ENCODE data around the gene HMG20A.

The HMG20A gene

GRCh38 chr15:77507911-77508310 lies 87.2 kb downstream of the HMG20A start:
- DNase-seq (ENCODE audit: extremely low read depth, insufficient read length) = no peak
- TF ChIP-seq, protein P1, sequence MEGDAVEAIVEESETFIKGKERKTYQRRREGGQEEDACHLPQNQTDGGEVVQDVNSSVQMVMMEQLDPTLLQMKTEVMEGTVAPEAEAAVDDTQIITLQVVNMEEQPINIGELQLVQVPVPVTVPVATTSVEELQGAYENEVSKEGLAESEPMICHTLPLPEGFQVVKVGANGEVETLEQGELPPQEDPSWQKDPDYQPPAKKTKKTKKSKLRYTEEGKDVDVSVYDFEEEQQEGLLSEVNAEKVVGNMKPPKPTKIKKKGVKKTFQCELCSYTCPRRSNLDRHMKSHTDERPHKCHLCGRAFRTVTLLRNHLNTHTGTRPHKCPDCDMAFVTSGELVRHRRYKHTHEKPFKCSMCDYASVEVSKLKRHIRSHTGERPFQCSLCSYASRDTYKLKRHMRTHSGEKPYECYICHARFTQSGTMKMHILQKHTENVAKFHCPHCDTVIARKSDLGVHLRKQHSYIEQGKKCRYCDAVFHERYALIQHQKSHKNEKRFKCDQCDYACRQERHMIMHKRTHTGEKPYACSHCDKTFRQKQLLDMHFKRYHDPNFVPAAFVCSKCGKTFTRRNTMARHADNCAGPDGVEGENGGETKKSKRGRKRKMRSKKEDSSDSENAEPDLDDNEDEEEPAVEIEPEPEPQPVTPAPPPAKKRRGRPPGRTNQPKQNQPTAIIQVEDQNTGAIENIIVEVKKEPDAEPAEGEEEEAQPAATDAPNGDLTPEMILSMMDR (IDR thresholded peaks at IDR 0.05; ENCODE audit: insufficient read depth, low read length, poor library complexity, severe bottlenecking) = no peak
- Histone ChIP-seq H3K36me3 (ENCODE audit: control insufficient read depth, insufficient read depth, low read length) (no peaks in the 10 kb centered on the region), H3K4me3 (replicated peaks; ENCODE audit: low read depth, low read length) (no peak overlapping the region), H3K27me3 (replicated peaks; ENCODE audit: control insufficient read depth, insufficient read depth, low read length) (no peaks in the 10 kb centered on the region)

DNA sequence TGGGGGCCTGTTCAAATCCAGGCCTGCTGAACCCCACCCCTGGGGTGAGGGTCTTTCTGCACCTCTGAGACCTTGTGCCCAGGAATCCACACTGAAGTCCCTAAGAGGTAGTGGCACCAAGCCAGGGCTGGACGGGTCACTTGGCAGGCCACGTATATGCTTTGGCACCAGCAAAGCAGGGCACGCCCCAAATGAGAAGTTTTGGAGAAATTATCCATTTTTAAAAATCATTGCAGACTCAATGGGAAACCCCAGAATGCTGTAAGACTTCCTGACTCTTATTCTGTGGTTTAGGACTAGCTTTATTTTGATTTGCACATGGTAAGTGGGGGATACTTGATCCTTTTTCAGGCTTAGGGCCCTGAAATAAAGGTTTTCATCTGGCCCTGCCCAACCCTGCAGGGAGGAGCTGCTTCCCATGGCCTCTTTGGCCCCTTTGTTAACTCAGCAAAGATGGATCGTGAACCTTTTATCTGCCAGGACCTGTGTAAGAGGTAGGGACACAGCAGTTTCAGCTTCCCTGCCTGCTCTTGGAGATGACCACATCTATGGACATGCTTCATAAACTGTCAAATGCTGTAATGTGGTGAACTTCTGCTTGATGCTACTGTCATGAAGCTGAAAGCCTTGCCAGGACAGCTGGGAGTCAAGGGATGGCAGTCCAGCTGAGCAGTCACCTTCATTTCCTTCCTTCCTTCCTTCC lies 88.0 kb downstream of the HMG20A start:
- H3K4me3 ChIP-seq (replicated peaks; ENCODE audit: low read depth, low read length) = no peak overlapping the region
- TF ChIP-seq, protein P1 (IDR thresholded peaks at IDR 0.05; ENCODE audit: insufficient read depth, low read length, poor library complexity, severe bottlenecking) = no peak
- DNase-seq (ENCODE audit: extremely low read depth, insufficient read length) = no peak
- H3K27me3 ChIP-seq (replicated peaks; ENCODE audit: control insufficient read depth, insufficient read depth, low read length) = no peaks in the 10 kb centered on the region
- H3K36me3 ChIP-seq (ENCODE audit: control insufficient read depth, insufficient read depth, low read length) = no peaks in the 10 kb centered on the region

DNA sequence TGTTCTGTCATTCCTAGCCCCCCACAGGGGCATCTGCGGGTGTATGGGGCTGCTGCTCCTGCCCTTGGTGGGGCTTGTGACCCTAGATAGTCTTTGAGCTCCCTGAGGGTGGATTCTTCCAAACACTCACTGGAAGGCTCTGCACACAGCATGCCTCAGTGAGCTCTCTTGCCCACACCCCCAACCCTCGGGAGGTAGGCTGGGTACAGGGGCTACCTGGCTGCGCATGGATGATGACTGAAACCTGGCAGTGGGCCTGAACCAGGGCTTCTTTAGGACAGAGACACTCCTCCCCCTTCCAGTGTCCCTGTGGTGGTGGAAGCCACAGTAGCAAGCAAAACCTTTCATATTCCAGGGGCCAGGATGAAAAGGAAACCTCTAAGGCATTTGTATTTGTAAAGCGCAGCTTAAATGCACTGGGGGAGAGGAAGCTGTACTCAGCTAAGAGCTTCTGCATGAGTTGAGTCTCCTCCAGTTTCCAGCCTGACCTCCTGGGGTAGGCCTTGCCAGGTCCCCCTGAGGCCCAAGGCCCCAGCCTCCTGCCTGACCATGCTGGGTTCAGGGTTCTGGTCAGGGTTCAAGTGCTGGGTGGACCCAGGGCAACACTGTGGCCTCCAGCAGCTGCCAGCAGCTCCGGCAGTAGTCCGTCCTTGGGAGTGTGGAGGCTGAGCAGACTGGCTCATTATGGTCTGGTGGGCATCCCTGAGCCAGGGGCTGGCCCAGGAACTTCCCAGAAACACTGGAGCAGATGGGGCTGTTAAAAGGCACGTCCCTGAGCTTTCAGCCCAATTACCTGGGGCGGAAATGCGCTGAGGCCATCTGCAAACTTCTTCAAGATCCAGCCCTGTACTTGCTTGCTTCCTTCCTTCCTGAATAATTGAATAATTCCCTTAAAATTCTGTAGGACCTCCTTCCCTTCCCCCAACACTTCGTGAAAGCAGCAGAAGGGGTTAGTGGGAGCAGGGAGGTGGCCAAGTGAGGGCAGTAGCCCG lies 89.7 kb downstream of the HMG20A start:
- no peak for DNase-seq (ENCODE audit: extremely low read depth, insufficient read length)
- H3K4me3 ChIP-seq (replicated peaks; ENCODE audit: low read depth, low read length) = no peak overlapping the region
- TF ChIP-seq, protein P1 (IDR thresholded peaks at IDR 0.05; ENCODE audit: insufficient read depth, low read length, poor library complexity, severe bottlenecking) = no peak

GRCh38 chr15:77511869-77512268 lies 91.2 kb downstream of the HMG20A start:
- H3K4me3 ChIP-seq (replicated peaks; ENCODE audit: low read depth, low read length) = no peak overlapping the region
- TF ChIP-seq, protein P1 (IDR thresholded peaks at IDR 0.05; ENCODE audit: insufficient read depth, low read length, poor library complexity, severe bottlenecking) = no peak
- no peaks in the 10 kb centered on the region for H3K27me3 ChIP-seq (replicated peaks; ENCODE audit: control insufficient read depth, insufficient read depth, low read length)
- H3K36me3 ChIP-seq (ENCODE audit: control insufficient read depth, insufficient read depth, low read length) = no peaks in the 10 kb centered on the region
- DNase-seq (ENCODE audit: extremely low read depth, insufficient read length) = no peak

More for the DNA sequence above, 89.7 kb downstream of the HMG20A start:
- Histone ChIP-seq H3K36me3 (ENCODE audit: control insufficient read depth, insufficient read depth, low read length) (no peaks in the 10 kb centered on the region), H3K27me3 (replicated peaks; ENCODE audit: control insufficient read depth, insufficient read depth, low read length) (no peaks in the 10 kb centered on the region)

DNA sequence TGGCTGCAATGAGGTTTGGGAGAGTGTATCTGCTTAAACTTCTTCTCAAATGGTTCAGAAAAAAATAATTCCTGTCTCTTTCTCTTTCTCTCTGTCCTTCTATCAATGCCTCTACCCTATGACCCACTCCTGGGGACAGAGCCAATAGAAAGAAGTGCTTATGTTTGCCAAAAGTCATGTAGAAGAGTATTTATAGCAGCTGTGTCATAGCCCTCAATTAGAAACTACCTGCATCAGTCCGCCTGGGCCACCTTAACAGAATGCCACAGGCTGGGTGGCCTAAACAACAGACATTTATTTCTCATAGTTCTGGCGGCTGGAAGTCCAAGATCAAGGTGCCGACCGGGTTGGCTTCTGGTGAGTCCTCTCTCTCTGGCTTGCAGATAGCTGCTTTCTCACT lies 92.5 kb downstream of the HMG20A start:
- no peaks in the 10 kb centered on the region for H3K36me3 ChIP-seq (ENCODE audit: control insufficient read depth, insufficient read depth, low read length)
- H3K27me3 ChIP-seq (replicated peaks; ENCODE audit: control insufficient read depth, insufficient read depth, low read length) = no peaks in the 10 kb centered on the region
- no peak for DNase-seq (ENCODE audit: extremely low read depth, insufficient read length)
- TF ChIP-seq, protein P1 (IDR thresholded peaks at IDR 0.05; ENCODE audit: insufficient read depth, low read length, poor library complexity, severe bottlenecking) = no peak
- H3K4me3 ChIP-seq (replicated peaks; ENCODE audit: low read depth, low read length) = no peak overlapping the region

All from GM06990 (cell line).